Right lobe of liver (tissue), 6 donors: ENCODE results near the gene AKT3. TPM values are rescaled to one million over a fixed set of nuclear protein-coding genes. Genes with fewer than 3 reads are reported as not detected.

Experiments used
- ATAC-seq, 4 donors: fragments of 200-7000 bp; cut with Tn5 transposase; one replicate each; pipeline ENCODE4 v1.9.1; 2020; ENCODE audit warnings: mild to moderate bottlenecking in 4 of 4, moderate library complexity in 4 of 4
- DNase-seq, 3 donors: peaks; one replicate each; pipeline ENCODE4 v3.0.0-alpha.2; 2020
- H3K27ac ChIP-seq, 3 donors: fragments of 200-600 bp; one replicate each; pipeline ENCODE4 v1.8.0; 2022
- H3K27me3 ChIP-seq, 2 donors: fragments of 200-600 bp; one replicate each; pipeline ENCODE4 v1.8.0; 2022
- H3K36me3 ChIP-seq, 4 donors: fragments of 200-600 bp; sonication (generic) in 1 of 4; one replicate each; pipeline versions ENCODE4 v1.5.1 to v1.8.0; 2017 to 2022; ENCODE audit warnings: control low read depth in 1 of 4
- H3K4me1 ChIP-seq, 4 donors: fragments of 200-600 bp; sonication (generic) in 1 of 4; one replicate each; pipeline versions ENCODE4 v1.5.1 to v1.8.0; 2017 to 2022; ENCODE audit warnings: control low read depth in 1 of 4
- H3K4me3 ChIP-seq, 3 donors: fragments of 200-600 bp; one replicate each; pipeline ENCODE4 v1.8.0; 2022
- H3K9me3 ChIP-seq, 4 donors: fragments of 200-600 bp; sonication (generic) in 1 of 4; one replicate each; pipeline versions ENCODE4 v1.5.1 to v1.8.0; 2017 to 2022; ENCODE audit warnings: control low read depth in 1 of 4
- POLR2A ChIP-seq: fragments of 450-650 bp; IDR thresholded peaks from one replicate; pipeline ENCODE4 v1.6.1; 2017; ENCODE audit warnings: antibody characterized with exemption, mild to moderate bottlenecking
- WGBS: methylation state at CpG from one replicate; pipeline ENCODE4 v1.1.6; 2018; ENCODE audit warnings: low coverage, low lambda C conversion rate; ENCODE audit not compliant: insufficient coverage; ENCODE audit errors: missing lambda C conversion rate; 5-methylcytosine and 5-hydroxymethylcytosine counted together
- intact Hi-C, 2 donors: fragments of 100-400 bp; cut with DNase I; formaldehyde crosslinking; loops; one replicate each; pipeline versions ENCODE4 v1.11.2 to v1.14.1; 2022
- total RNA-seq, 6 experiments: library from RNA; depleted of rRNA in 2 of 6; stranded (reverse); fragments of >200 nt in 2 of 6; fragmentation: NEBNext Ultra II Directional in 3 of 6; extraction: Animal tissue kit (Norgen Biotek cat#: 25700) in 3 of 6; gene quantifications; one replicate each; pipeline versions ENCODE4 v1.1.0 to v1.2.4, GENCODE V29; 2016 to 2023
- TF ChIP-seq, protein P1 (sequence below), 4 donors: fragments of 200-600 bp in 3 of 4; fragments of 450-650 bp in 1 of 4; IDR thresholded peaks; one replicate each; pipeline versions ENCODE4 v1.5.1 to v1.8.0; 2016 to 2022; ENCODE audit warnings: antibody characterized with exemption in 4 of 4, mild to moderate bottlenecking in 2 of 4
- donor health status: DM: no; HTN: yes; CAD: no.
- donor health status: DM: no; HTN: no; CAD: no.
- donor health status: DM: no; HTN: no; CAD: no.
- donor health status: DM: no; HTN: yes; CAD: no.
- donor health status: DM: no; HTN: yes; CAD: no.

Gene AKT3
- total RNA-seq, 6 experiments from 2014 or later = 4.9 to 9.6 (median 6.8) TPM

- Histone ChIP-seq H3K4me3 (no peak overlapping the region), H3K9me3 (no peaks in the 10 kb centered on the region), H3K4me1 (peaks cover 0 to 10% (median 4%) of the 10 kb centered on the region in 4 donors), H3K36me3 (no peaks in the 10 kb centered on the region), H3K27ac (no peak overlapping the region), H3K27me3 (no peaks in the 10 kb centered on the region)
- ATAC-seq (no peak), DNase-seq (no peak)
- no CpG with 5 or more reads among the region's 1 CpG for WGBS
- intact Hi-C loops = no loop called here
- no peak for TF ChIP-seq POLR2A
- TF ChIP-seq, protein P1, sequence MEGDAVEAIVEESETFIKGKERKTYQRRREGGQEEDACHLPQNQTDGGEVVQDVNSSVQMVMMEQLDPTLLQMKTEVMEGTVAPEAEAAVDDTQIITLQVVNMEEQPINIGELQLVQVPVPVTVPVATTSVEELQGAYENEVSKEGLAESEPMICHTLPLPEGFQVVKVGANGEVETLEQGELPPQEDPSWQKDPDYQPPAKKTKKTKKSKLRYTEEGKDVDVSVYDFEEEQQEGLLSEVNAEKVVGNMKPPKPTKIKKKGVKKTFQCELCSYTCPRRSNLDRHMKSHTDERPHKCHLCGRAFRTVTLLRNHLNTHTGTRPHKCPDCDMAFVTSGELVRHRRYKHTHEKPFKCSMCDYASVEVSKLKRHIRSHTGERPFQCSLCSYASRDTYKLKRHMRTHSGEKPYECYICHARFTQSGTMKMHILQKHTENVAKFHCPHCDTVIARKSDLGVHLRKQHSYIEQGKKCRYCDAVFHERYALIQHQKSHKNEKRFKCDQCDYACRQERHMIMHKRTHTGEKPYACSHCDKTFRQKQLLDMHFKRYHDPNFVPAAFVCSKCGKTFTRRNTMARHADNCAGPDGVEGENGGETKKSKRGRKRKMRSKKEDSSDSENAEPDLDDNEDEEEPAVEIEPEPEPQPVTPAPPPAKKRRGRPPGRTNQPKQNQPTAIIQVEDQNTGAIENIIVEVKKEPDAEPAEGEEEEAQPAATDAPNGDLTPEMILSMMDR (IDR thresholded peaks at IDR 0.05) = no peak
Measured at GRCh38 chr1:243508943-243509342, 341.1 kb downstream of the AKT3 start.

- WGBS = 100% methylated on average over 3 of the region's 9 CpGs
- Histone ChIP-seq H3K4me1 (peaks cover 0 to 10% (median 4%) of the 10 kb centered on the region in 4 donors), H3K9me3 (no peaks in the 10 kb centered on the region), H3K36me3 (no peaks in the 10 kb centered on the region), H3K27ac (no peak overlapping the region), H3K27me3 (no peaks in the 10 kb centered on the region), H3K4me3 (no peak overlapping the region)
- DNase-seq (no peak), ATAC-seq (no peak)
- TF ChIP-seq, protein P1 (IDR thresholded peaks at IDR 0.05) = no peak
- TF ChIP-seq POLR2A = no peak
- intact Hi-C loops = no loop called here
Measured at GRCh38 chr1:243508303-243508713, 341.7 kb downstream of the AKT3 start.

- no peak for DNase-seq
- H3K4me1 ChIP-seq = peaks cover 0 to 10% (median 4%) of the 10 kb centered on the region in 4 donors
- H3K36me3 ChIP-seq = no peaks in the 10 kb centered on the region
- no peak for ATAC-seq
- WGBS = 86% methylated on average over 8 of the region's 8 CpGs
- no peaks in the 10 kb centered on the region for H3K27me3 ChIP-seq
- intact Hi-C loops = no loop called here
- H3K27ac ChIP-seq = no peak overlapping the region
- H3K4me3 ChIP-seq = no peak overlapping the region
- H3K9me3 ChIP-seq = no peaks in the 10 kb centered on the region
- TF ChIP-seq, protein P1 (IDR thresholded peaks at IDR 0.05) = no peak
- no peak for TF ChIP-seq POLR2A
Measured at GRCh38 chr1:243507672-243508302, 342.3 kb downstream of the AKT3 start.

- ATAC-seq = no peak
- WGBS = 86% methylated on average over 5 of the region's 5 CpGs
Measured at GRCh38 chr1:243507001-243507671, 342.9 kb downstream of the AKT3 start.

More at GRCh38 chr1:243507001-243507671, 342.9 kb downstream of the AKT3 start:
- TF ChIP-seq, protein P1 (IDR thresholded peaks at IDR 0.05) = no peak
- no peak for TF ChIP-seq POLR2A
- Histone ChIP-seq H3K9me3 (no peaks in the 10 kb centered on the region), H3K27me3 (no peaks in the 10 kb centered on the region), H3K4me1 (peaks cover 0 to 10% (median 4%) of the 10 kb centered on the region in 4 donors), H3K36me3 (no peaks in the 10 kb centered on the region), H3K4me3 (no peak overlapping the region), H3K27ac (no peak overlapping the region)
- no peak for DNase-seq
- intact Hi-C loops = no loop called here
